PC-9 (cell line): ENCODE results near the gene GPER1. TPM values are rescaled to one million over a fixed set of nuclear protein-coding genes. Genes with fewer than 3 reads are reported as not detected.

Experiments used
- BruUV-seq: library from RNA; stranded (reverse); fragments of 400-500 nt; replicated peaks from 2 replicates; lab custom pipeline; 2021; lab: Mats Ljungman, UMichigan
- CTCF ChIA-PET: fragments of 300-600 bp; sonication (Branson Sonifier 250); formaldehyde crosslinking; loops from one replicate; lab custom pipeline; 2022; ENCODE audit warnings: antibody characterized with exemption; lab: Charles Lee
- POLR2A ChIA-PET: fragments of 300-600 bp; sonication (Branson Sonifier 250); formaldehyde crosslinking; loops from one replicate; lab custom pipeline; 2022; ENCODE audit warnings: antibody characterized with exemption; ENCODE audit not compliant: unreplicated experiment; lab: Charles Lee
- DNase-seq, 2 experiments: peaks; one replicate each; pipeline versions ENCODE4 v3.0.0 to v3.0.0-alpha.2; 2015 to 2022; ENCODE audit warnings: mixed read lengths in 1 of 2
- H2AFZ ChIP-seq: fragments of 200-600 bp; sonication (generic); 2 replicates; pipeline ENCODE4 v1.8.1; 2017; ENCODE audit warnings: antibody characterized with exemption
- H3F3A ChIP-seq: fragments of 200-600 bp; sonication (generic); 2 replicates; pipeline ENCODE4 v1.8.1; 2017; ENCODE audit warnings: antibody characterized with exemption, mild to moderate bottlenecking, low read depth; ENCODE audit not compliant: insufficient read depth
- H3K27ac ChIP-seq: fragments of 200-600 bp; sonication (generic); 2 replicates; pipeline ENCODE4 v1.6.1; 2016; ENCODE audit warnings: mixed run types
- H3K27me3 ChIP-seq: fragments of 200-600 bp; sonication (generic); 2 replicates; pipeline ENCODE4 v1.6.1; 2016; ENCODE audit warnings: low read depth, mixed run types; ENCODE audit not compliant: insufficient read depth
- H3K36me3 ChIP-seq: fragments of 200-600 bp; sonication (generic); 2 replicates; pipeline ENCODE4 v1.6.1; 2016; ENCODE audit warnings: low read depth, mixed run types
- H3K4me1 ChIP-seq: fragments of 200-600 bp; sonication (generic); replicated peaks from 2 replicates; pipeline ENCODE4 v1.6.1; 2016; ENCODE audit warnings: mixed run types; ENCODE audit not compliant: insufficient read depth
- H3K4me2 ChIP-seq: fragments of 200-600 bp; sonication (generic); 2 replicates; pipeline ENCODE4 v1.6.1; 2017; ENCODE audit warnings: mixed run types
- H3K4me3 ChIP-seq: fragments of 200-600 bp; sonication (generic); 2 replicates; pipeline ENCODE4 v1.6.1; 2016; ENCODE audit warnings: mixed run types
- H3K79me2 ChIP-seq: fragments of 200-600 bp; sonication (generic); 2 replicates; pipeline ENCODE4 v1.6.1; 2017; ENCODE audit warnings: low read depth, mixed run types
- H3K9me2 ChIP-seq: fragments of 200-600 bp; sonication (generic); 2 replicates; pipeline ENCODE4 v1.8.1; 2017; ENCODE audit warnings: mild to moderate bottlenecking; ENCODE audit not compliant: insufficient read depth
- H3K9me3 ChIP-seq: fragments of 200-600 bp; sonication (generic); 2 replicates; pipeline ENCODE4 v1.8.1; 2016; ENCODE audit warnings: low read depth; ENCODE audit not compliant: insufficient read depth
- H4K20me1 ChIP-seq: fragments of 200-600 bp; sonication (generic); 2 replicates; pipeline ENCODE4 v1.8.1; 2017; ENCODE audit not compliant: insufficient read depth
- EZH2 ChIP-seq: fragments of 200-600 bp; sonication (generic); IDR thresholded peaks from 2 replicates; pipeline ENCODE4 v1.8.0; 2017; ENCODE audit warnings: antibody characterized with exemption, low read depth
- intact Hi-C: fragments of 100-400 bp; cut with micrococcal nuclease; formaldehyde crosslinking; loops from one replicate; pipeline ENCODE4 v1.10.0; 2022; ENCODE audit not compliant: unreplicated experiment
- total RNA-seq: library from RNA; stranded (reverse); gene quantifications from 2 replicates; pipeline ENCODE4 v1.2.3, GENCODE V29; 2021
- TF ChIP-seq, protein P1 (sequence below): fragments of 200-600 bp; sonication (generic); conservative IDR thresholded peaks from 2 replicates; pipeline ENCODE4 v1.6.1; 2017; ENCODE audit warnings: mixed run types, antibody characterized with exemption, mild to moderate bottlenecking, moderate library complexity

Gene GPER1
- total RNA-seq, 1 experiment from 2014 or later, result 0.37 TPM

DNA sequence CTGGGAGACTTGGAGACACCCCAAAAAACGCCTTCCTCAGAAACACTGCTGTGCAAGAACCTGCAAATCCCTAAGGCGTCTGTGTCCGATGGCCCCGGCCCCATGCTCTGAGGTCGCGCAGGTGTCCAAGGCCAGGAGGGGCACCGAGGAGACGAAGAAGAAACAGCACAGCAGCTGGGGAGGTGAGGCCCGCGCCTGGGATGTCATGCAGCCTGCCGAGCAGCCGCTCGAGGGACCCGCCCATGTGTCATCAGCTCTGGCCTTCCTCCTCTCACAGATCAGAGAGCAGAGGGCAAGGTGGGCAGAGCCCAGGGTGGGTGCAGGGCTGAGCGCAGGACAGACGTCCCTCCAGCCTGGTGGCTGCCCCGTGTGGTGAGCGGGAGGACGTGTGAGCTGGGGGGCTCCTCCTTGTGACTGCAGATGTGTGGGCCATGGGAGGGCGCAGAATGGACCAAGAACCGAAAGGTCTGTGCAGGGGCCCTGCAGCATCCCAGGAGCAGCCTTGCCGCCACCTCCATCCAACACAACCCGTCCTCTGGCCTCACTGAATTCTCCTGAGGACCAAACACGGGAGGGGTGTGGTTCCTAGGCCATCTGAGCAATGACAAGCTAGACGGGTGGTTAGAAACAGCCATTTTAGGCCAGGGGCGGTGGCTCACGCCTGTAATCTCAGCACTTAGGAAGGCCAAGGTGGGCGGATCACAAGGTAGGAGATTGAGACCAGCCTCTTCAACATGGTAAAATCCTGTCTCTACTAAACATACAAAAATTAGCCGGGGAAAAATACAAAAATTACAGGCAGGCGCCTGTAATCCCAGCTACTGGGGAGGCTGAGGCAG is 13.1 kb upstream of the GPER1 start:
- H4K20me1 ChIP-seq, result peaks cover 18% of the 10 kb centered on the region
- H3K9me3 ChIP-seq, result no peaks in the 10 kb centered on the region
- H3K36me3 ChIP-seq, result no peaks in the 10 kb centered on the region
- H3K4me1 ChIP-seq, result 0 out of 2 replicates have a peak, but pooled peaks cover 5% of the 10 kb centered on the region
- no peak for TF ChIP-seq EZH2
- TF ChIP-seq, protein P1, sequence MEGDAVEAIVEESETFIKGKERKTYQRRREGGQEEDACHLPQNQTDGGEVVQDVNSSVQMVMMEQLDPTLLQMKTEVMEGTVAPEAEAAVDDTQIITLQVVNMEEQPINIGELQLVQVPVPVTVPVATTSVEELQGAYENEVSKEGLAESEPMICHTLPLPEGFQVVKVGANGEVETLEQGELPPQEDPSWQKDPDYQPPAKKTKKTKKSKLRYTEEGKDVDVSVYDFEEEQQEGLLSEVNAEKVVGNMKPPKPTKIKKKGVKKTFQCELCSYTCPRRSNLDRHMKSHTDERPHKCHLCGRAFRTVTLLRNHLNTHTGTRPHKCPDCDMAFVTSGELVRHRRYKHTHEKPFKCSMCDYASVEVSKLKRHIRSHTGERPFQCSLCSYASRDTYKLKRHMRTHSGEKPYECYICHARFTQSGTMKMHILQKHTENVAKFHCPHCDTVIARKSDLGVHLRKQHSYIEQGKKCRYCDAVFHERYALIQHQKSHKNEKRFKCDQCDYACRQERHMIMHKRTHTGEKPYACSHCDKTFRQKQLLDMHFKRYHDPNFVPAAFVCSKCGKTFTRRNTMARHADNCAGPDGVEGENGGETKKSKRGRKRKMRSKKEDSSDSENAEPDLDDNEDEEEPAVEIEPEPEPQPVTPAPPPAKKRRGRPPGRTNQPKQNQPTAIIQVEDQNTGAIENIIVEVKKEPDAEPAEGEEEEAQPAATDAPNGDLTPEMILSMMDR, result no peak
- H3K79me2 ChIP-seq, result no peaks in the 10 kb centered on the region
- H2AFZ ChIP-seq, result no peak overlapping the region
- intact Hi-C loops, result no loop called here
- H3K27me3 ChIP-seq, result no peaks in the 10 kb centered on the region
- no peak overlapping the region for H3K27ac ChIP-seq
- BruUV-seq, result no TSS peak
- H3K9me2 ChIP-seq, result no peaks in the 10 kb centered on the region
- ChIA-PET POLR2A (no interaction called here), CTCF (interaction anchor here (0.7 kb wide), 2 partner anchors 15 to 82 kb away, joined by 3 to 4 read pairs; no protein-coding TSS in a partner anchor)
- H3F3A ChIP-seq, result peaks cover 36% of the 10 kb centered on the region
- H3K4me2 ChIP-seq, result no peak overlapping the region
- DNase-seq, result no peak
- H3K4me3 ChIP-seq, result no peak overlapping the region

DNA sequence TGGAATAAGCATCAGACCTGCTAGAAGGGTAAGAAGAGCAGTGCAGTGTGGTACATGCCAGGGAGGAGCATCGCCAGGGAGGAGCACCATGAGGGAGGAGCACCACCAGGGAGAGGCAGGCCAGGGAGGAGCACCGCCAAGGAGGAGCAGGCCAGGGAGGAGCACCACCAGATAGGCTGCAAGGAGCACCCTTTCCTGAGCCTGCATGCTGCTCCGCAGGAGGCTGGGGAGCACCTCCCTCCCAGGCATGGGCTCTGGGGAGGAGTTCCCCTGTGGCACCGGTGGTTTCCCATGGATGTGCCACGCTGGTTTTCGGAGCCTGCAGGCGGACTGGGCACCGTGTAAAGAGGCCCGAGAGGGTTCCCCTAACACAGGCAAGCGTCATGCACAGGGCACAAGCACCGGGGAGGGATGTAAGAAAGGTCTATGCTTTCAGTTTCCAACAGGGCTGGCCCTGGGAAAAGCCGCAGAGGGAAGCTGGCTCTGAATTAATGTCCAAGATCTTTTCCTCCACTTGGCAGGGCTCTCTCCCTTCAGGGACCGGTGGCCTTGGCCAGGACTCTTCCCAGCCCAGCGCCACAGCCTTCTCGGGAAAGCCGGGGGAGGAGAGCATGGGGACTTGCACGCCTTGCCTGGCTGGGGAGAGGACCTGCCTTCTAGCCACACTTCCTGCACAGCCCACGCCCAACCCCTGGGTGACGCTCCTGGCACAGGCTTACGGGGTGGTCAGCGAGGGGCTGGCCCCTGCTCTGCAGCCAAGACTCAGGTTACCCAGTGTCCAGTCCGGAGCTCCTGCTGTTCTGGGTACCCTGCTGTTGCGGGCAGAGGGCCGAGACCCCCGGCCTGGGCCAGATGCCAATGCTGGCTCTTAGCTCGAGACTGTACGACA is 11.5 kb upstream of the GPER1 start:
- Histone ChIP-seq H2AFZ (no peak overlapping the region), H3K4me2 (no peak overlapping the region), H3K9me2 (no peaks in the 10 kb centered on the region), H3K9me3 (no peaks in the 10 kb centered on the region), H3K4me3 (no peak overlapping the region), H3F3A (peaks cover 24% of the 10 kb centered on the region; the same call in 1 of the 2 replicates), H3K79me2 (no peaks in the 10 kb centered on the region), H3K27ac (no peak overlapping the region), H4K20me1 (peaks cover 19% of the 10 kb centered on the region), H3K4me1 (0 out of 2 replicates have a peak, but pooled peaks cover 5% of the 10 kb centered on the region), H3K36me3 (no peaks in the 10 kb centered on the region), H3K27me3 (no peaks in the 10 kb centered on the region)
- DNase-seq, result no peak
- intact Hi-C loops, result no loop called here
- POLR2A ChIA-PET, result interaction anchor here (0.6 kb wide), 1 partner anchor 92 kb away, joined by 4 read pairs; no protein-coding TSS in a partner anchor
- TF ChIP-seq, protein P1, result no peak
- TF ChIP-seq EZH2, result no peak
- CTCF ChIA-PET, result interaction anchor here (0.6 to 0.8 kb wide), 2 partner anchors 10 to 287 kb away, joined by 3 to 8 read pairs; no protein-coding TSS in a partner anchor
- no TSS peak for BruUV-seq

DNA sequence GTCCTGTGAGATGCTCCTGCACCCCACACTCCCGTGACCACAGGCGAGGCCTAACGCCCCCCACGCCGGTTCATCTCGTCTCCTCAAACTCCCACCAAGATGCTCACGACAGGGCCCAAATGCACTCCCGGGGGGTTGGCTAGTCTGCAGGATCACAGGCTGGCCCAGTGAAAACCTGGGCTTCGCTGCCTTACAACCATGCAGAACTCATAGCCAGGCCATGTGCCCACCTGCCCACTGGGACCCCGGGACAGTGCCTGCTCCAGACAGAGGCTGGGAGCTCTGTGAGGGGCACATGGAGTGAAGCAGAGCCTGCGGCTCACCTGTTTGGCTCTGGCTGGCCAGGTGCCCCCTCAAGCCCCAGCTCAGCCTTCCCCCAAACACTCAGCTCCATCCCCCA is 9.4 kb upstream of the GPER1 start:
- Histone ChIP-seq H3F3A (peaks cover 13% of the 10 kb centered on the region; the same call in 1 of the 2 replicates), H4K20me1 (peaks cover 32% of the 10 kb centered on the region), H3K79me2 (no peaks in the 10 kb centered on the region), H3K36me3 (no peaks in the 10 kb centered on the region), H3K4me1 (0 out of 2 replicates have a peak, but pooled peaks cover 5% of the 10 kb centered on the region), H3K27ac (no peak overlapping the region), H3K27me3 (no peaks in the 10 kb centered on the region), H2AFZ (no peak overlapping the region), H3K4me2 (no peak overlapping the region), H3K9me2 (no peaks in the 10 kb centered on the region), H3K4me3 (no peak overlapping the region), H3K9me3 (no peaks in the 10 kb centered on the region)
- ChIA-PET CTCF (interaction anchor here (0.7 kb wide), 1 partner anchor 71 kb away, joined by 3 read pairs; no protein-coding TSS in a partner anchor), POLR2A (no interaction called here)
- intact Hi-C loops, result no loop called here
- no peak for TF ChIP-seq EZH2
- TF ChIP-seq, protein P1, result no peak
- BruUV-seq, result no TSS peak
- DNase-seq, result no peak
